GM19099 (cell line): ENCODE results near the gene ADCY2.

Experiments used
- POLR2A ChIP-seq: IDR thresholded peaks from 3 replicates; pipeline ENCODE4 v1.6.1; 2011; ENCODE audit warnings: low read depth; ENCODE audit not compliant: insufficient read length; ENCODE audit errors: extremely low read depth

Gene ADCY2

DNA sequence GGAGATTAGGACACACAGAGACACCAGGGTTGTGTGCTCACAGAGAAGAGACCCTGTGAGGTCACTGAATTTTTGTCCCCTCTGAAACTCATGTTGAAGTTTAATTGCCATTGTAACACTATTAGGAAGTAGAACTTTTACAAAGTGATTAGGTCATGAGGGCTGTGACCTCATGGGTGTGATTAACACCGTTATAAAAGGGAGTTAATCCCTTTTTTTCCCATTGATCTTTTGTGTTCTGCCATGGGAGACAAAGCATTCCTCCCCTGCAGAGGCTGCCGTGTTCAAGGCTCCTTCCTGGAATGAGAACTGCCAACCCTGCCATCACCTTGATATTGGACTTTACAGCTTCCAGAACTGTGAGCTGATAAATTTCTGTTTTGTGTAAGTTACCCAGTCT, 221.0 kb downstream of the ADCY2 start:
- TF ChIP-seq POLR2A = no peak

DNA sequence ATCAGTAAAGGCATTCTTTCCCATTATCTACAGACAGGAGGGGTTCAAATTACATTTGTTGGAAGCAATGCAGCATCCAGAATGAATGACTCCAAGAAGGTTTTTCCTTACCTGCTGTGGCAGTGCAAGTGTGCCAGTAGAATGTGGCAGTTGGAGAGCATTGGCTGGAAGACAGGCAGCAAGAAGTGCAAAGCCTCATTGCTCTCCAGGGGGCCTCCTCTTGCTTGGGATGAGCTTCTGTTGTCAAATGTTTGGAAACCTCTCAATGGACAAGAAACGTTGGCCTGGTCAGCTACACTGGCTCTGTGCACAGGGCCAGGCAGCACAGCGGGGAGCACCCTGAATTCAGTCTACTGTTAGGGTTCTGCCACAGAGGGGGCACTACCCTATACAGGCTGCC, 226.6 kb downstream of the ADCY2 start:
- no peak for TF ChIP-seq POLR2A

DNA sequence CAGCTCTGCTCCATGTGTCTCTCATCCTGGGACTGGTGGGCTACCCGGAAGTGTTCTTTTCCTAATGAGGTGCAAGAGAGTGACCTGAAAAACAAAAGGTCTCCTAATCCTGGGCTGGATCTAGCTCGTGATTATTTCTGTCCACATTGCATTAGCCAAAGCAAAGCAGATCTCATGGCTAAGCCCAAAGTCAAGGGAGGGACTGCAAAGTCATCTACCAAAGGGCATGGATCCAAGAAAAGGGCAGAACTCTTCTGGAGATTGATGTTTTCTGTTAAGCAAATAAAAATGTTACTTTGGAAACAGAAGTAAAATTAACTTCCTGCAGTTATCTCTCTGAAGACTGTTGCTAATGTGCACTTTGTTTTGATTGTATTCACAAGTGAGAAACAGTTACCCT, 229.8 kb downstream of the ADCY2 start:
- TF ChIP-seq POLR2A = no peak

DNA sequence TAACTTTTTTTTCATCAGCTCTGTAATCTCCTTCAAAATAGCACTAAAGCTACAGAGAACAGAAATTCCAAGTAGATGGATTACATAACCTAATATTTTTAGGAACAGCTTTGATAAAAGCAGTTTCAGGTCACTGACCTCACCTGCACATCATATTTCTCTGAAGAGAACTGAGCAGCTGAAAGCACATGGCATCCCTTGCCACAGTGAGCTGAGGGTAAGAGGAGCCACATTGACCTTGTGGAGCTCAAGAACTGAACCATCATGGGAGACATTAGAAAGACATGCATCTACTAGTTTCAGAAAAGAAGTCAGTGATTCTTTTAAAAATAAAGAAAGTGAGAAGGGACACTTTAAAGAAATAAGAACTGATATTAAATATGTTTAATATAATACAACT, 232.3 kb downstream of the ADCY2 start:
- TF ChIP-seq POLR2A = no peak

DNA sequence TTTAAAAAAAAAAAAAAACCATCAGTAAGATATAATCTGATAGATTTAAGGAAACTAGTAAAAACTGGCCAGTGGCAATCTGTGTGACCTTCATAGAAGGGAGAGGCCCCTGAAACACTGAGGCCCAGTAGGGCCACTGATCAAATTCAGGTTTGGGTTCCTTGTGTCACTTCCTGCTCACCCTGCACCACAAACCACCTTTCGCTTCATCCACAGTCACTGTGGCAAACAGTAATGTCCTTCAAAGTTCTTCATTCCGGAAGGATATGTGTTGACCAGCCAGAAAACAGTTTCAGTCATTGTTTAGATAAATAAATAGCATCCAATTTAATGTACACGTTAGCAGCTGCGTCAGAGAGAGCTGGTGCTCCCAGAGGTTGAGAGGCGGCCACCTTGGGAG, 232.9 kb downstream of the ADCY2 start:
- TF ChIP-seq POLR2A = no peak

DNA sequence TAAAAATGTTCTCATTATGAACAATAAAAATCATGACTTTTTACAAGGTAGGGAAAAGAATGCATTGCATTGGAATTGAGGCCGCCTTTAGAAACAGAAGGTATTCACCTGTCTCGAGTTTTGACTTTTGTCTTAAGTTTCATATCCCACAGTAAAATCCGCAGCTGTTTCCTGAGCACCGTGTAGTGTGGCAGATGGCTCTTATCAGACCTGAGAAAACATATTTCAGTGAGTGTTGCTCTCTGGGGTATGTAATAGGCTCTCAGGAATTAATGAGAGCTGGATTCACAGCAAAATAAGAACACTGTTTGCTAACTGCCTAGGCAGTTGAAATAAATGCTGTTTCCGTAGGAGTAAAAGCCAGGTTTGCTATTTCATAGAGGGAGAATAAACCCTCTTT, 233.6 kb downstream of the ADCY2 start:
- no peak for TF ChIP-seq POLR2A

DNA sequence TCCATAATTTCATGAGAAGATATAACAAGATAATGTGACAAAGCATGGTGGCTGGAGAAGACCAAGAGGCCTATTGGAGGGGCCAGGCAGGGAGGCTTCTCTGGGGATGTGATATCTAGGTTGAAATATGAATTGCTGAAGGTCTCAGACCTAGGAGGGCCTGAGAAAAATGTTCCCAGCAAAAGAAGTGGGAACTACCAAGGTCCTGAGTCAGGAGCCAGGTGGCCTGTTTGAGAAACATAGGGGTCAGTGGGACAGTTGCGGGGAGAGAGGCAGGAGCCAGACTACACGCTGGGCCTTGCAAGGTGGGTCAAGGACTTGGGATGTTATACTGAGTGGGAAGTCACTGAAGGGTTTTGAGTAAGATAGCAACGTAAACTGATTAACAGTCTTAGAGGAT, 238.9 kb downstream of the ADCY2 start:
- no peak for TF ChIP-seq POLR2A

DNA sequence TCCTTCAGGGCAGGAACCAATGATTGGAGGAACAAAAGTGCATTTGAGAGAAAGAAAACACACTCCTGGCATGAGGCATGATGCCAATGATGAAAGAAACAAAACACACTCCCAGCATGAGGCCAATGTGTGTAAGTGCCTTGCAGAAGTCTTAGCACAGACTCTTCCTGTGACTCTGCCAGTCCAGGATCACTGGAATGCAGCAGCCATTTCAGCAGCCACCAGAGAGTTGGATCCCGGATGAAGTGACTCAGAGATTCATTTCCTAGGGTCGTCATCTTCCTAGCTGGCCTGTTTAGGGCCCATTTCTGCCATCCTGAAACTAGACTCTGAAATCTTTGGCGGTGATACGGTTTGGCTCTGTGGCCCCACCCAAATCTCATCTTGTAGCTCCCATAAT, 242.5 kb downstream of the ADCY2 start:
- TF ChIP-seq POLR2A = no peak

DNA sequence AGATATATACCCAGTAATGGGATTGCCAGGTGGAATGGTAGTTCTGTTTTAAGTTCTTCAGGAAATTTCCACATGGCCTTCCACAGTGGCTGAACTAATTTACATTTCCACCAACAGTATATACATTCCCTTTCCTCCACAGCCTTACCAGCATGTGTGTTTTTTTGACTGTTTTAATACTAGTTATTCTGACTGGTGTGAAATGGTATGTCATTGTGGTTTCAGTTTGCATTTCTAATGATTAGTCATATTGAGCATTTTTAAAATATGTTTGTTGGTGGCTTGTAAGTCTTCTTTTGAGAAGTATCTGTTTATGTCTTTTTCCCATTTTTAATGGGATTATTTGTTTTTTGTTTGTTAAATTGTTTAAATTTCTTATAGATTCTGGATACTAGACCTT, 246.1 kb downstream of the ADCY2 start:
- no peak for TF ChIP-seq POLR2A

DNA sequence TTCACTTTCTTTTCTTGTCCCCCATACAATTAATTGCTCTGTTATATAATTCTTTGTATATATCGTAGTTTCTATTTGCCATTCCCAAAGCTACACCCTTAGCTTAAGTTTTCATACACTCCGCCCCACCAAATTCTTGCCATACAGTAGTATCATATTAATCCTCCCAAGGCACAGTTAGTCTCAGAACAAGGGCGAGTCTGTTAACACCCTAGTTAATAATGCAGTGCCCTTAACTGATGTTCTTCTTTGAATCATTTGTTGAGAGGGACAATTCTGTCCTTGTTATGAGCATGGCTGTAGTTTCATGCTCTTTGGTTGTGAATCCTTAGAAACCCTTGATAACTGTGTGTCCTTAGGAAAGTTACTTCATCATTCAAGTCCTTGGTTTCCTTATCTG, 248.8 kb downstream of the ADCY2 start:
- TF ChIP-seq POLR2A = no peak

DNA sequence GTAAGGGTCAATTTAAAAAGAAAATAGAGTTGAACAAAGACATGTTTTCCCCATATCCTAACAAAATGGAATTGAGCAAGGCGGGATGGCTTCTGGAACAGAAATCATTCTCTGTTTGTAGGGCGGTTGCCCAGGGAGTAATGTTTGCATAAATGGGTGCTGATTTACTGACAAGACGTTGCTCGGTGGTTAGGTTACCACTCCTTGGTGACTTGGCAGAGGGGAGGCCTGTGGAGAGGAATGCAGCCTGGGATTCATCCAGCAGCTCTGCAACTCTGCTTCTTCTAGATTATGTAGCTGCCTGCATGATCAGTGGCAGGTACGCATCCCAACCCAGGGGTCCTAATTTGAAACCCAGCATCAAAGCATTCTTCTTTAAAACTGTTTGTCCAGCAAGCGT, 254.8 kb downstream of the ADCY2 start:
- TF ChIP-seq POLR2A = no peak

DNA sequence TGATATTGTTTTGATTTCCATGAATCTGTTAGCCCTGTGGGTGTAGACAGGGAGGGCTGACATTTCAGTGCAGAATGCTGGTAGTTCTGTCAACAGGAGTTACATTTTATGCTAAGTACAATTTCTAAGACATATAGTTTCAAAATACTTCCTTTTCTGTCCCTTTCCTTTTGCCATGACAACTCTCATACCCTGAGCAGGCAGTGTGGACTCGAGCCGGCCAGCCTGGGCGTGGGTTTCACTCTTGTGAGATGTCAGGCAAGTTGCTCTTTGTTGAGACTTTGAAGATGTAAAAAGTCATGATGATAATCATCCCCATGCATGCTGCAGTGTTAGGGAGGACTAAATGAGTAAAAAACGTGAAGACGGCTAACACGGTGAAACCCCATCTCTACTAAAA, 257.1 kb downstream of the ADCY2 start:
- no peak for TF ChIP-seq POLR2A

DNA sequence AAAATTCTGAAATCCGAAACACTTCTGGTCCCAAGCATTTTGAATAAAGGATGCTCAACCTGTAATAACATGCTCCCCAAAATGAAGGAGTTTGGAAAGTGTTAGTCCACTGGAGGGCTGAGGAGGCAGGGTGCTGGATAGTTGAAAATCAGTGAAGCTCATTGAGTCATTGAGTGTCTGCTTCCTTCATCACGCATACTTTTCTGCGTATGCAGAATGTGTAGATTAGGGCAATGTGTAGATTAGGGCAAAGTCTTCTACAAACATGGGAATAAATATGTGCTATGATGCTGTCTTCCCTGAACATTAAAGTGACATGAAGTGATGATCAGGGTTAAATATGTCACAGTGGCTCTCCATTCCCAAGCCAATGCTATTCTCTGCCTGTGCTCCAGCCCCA, 261.2 kb downstream of the ADCY2 start:
- no peak for TF ChIP-seq POLR2A

DNA sequence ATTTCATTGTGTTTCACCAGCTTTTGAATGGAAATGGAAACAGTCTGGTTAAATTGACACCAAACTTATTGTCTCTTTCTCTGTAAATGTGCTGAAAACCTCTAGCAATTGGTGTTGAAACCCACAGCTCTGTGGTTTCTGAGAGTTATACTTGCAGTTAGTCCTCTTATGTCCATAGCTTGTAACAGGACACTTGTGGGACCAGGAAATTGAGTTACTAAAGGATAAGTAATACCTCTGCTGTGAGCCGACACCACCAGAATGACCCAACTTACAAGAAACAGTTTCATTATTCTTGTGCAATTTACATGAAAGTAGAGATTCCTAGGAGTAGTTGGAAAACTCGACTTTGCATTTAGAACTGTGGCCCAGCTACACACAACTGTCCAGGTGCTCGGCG, 263.5 kb downstream of the ADCY2 start:
- TF ChIP-seq POLR2A = no peak

DNA sequence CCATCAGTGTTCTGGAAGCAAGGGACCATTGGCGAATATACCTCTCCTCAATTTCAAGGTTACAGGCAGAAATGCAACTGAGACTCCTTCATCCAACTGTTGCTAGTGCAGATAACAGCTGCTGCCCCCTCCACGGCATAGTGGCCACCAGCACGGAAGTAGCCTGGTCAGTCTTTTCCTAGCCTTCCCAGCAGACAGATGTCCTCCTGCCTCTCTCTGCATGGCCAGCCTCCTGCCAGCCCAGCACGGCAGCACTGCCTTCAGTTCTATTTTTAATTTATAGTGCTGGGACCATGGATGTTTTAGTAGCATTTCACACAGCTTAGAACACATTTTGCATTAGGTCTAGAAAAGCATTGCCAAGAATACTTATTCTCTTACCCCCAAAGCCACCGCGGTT, 266.4 kb downstream of the ADCY2 start:
- no peak for TF ChIP-seq POLR2A

DNA sequence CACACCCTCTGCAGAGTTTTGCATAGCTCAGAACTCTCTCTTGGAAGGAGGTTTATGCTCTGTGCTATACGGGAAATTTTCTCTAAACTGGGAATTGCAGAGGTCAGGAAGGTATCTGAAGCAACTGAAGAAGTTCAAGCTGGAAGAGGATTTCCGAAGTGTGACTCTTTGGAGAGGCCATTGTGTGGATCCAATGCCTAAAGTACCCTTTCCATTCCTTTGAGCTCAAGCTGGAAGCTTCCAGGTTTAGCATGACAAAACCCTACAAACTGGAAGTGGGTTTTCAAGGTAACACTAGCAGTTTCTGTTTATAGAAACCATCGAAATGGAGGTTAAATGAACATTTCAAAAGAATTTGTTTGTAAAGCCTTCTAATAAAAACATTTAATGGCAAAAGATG, 267.9 kb downstream of the ADCY2 start:
- no peak for TF ChIP-seq POLR2A

DNA sequence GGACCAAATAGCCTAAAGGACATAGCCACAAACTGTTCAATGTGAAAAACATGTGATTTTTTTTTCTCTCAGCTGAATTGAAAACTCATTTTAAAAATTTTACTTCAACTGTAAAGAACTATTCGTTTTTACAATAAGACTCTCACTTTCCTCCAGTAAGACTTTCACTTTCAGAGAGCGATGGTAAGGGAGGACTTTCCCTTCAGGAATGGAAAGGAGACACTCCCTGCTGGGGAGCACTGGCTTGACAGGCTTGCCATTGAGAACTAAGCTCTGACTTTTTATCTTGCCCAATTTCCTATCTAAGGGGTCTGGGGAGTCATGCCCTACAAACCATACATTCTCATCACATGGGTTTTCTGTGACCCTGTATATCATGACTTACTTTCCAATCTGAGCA, 268.3 kb downstream of the ADCY2 start:
- no peak for TF ChIP-seq POLR2A
